D341Med (cell line): Measurements from ENCODE around the gene FKRP.
"Not testable (repeated sequence)": the region's sequence is repeated elsewhere in the genome, so short reads cannot be mapped to it uniquely, and the experiment has no call there.

Source experiments
- DNase-seq: peaks from one replicate; pipeline ENCODE4 v3.0.0; 2012; ENCODE audit warnings: low spot score

Gene FKRP

DNA sequence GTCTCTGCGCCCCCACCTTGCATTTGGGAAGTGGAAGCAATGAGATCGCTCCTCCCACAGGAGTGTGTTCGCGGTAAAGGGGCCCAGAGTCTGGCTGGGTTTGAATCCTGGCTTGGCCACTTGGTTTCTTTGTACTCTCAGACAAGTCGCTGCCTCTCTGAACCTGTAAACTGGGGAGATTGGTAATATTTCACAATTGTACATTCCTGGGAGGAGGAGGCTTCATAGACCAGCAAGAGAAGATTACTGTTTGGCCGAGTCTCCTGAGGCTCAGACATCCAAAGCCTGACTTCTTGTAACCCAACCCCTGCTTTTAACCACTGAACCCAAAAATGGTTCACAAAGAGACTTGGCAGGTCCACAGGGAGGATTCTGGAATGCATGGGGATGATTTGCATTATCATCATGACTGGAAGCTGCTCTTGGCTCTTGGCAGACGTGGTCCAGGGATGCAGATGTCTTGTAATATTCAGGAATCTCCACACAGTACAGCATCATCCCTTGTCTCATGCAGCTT is 14.0 kb downstream of the FKRP start:
- DNase-seq: peak; percentile 12

DNA sequence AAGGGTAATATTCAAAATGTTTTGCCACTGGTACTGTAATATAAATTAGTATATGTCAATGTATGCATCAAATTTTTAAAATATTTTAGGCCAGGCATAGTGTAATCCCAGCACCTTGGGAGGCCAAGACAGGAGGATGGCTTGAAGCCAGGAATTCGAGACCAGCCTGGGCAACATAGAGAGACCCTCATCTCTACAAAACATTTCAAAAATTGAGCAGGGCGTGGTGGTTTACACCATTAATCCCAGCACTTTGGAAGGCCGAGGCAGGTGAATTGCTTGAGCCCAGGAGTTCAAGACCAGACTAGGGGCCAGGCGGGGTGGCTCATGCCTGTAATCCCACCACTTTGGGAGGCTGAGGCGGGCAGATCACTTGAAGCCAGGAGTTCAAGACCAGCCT is 14.5 kb downstream of the FKRP start:
- DNase-seq: no peak

DNA sequence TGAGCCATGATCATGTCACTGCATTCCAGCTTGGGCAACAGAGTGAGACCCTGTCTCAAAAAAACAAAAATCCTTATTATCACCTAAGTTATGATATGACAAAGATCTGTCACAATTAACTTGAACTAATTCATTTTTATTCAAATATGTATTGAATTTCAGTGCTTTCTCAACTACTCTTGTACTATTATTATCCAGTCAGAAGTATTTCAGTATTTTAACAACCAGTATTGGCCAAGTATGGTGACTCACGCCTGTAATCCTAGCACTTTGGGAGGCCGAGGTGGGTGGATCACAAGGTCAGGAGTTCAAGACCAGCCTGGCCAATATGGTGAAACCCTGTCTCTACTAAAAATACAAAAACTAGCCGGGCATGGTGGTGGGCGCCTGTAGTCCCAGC is 15.0 kb downstream of the FKRP start:
- DNase-seq: not testable (repeated sequence)

DNA sequence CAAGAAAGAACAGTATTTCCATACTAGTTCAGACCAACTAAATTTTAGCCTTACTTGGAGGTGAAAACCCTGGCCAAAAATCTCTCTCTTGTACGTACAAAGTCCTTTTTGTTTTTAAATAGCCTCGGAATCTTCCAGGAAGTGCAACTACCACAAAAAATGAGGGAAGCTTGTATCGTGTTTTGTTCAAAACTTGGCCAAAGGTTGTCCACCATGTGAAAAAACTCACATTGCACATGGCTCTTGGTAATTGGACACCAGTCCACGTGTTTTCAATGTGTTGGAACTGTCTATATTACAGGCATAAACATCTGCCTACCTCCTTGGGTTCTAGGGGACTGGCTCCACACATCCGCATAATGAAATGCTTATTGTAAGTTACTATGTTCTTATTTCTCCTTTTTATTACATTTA is 15.6 kb downstream of the FKRP start:
- DNase-seq: no peak

DNA sequence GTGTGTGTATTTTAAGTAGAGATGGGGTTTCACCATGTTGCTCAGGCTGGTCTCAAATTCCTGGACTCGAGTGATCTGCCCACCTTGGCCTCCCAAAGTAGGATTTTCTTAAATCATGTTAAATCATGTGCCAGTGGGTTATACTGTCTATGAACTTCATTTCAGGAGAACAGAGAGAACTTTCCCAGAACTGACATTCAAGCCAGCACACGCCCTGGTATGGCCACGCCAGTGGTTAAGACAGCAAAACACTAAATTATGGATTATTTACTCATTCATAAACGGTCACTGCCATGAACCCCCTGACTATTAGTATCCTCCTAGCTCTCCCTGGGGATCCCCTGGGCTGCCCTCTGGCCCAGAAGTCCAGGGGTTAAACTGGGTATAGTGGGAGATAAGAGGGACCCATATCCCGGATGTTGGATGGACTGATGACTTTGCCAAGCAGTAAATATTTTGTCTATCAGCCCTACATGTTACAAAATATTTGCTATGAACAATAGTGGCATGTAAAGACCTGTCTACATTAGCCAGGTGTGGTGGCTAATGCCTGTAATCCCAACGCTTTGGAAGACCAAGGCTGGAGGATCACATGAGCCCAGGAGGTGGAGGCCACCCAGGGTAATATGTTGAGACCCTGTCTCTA is 16.5 kb downstream of the FKRP start:
- no peak for DNase-seq

DNA sequence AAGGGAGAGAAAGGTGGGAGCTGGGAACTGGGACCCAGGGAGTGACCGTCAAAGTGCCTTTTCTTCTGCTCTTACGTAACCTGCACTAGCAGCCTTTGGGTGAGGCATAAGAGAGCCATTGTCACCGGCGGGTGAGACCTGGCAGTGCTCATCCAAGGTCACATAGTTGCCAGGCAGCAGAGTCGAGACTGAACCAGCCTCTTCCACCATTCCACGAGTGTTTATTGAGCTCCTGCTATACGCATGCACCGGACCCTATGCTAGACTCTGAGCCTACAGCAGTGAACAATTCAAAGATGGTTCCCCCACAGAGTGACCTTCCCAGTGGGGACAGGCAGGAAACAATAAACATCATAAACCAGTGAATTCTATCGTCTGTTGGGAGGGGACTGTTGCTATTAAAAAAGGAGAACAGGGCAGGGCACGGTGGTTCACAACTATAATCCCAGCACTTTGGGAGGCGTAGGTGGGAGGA is 19.0 kb downstream of the FKRP start:
- peak; percentile 11 for DNase-seq

DNA sequence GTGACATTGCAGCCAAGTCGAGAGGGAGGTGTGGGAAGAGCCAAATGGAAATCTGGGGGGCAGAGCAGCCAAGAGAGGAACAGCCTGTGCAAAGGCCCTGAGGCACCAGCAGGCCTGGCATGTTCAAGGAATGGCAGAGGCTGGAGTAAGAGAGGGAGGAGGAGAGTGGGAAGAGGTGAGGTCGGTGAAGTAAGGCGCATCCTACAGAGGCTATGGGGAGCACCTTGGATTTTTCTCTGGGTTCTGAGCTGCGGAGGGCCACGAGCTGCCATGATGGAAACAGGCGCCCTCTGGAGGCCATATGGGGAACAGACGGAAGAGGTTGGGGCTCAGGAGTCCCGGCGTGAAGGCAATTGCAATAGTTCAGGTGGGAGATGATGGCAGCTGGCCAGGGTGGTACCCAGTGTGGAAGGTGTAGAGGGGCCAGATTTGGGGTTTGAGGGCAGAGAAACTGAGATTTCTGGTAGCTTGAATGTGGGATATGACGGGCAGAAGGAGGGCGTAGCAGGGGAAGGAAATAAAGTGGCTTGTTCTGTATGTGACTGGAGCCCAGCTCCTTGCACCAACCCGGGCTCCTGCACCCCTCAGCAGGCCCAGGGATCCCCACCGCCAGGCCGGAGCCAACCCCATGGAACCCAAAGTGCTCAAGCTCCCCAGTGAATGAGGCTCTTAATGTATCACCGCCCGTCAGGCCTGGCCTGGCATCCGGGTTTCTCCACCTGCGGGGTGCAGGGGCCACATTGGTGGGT is 20.9 kb downstream of the FKRP start:
- DNase-seq: peak; percentile 77

DNA sequence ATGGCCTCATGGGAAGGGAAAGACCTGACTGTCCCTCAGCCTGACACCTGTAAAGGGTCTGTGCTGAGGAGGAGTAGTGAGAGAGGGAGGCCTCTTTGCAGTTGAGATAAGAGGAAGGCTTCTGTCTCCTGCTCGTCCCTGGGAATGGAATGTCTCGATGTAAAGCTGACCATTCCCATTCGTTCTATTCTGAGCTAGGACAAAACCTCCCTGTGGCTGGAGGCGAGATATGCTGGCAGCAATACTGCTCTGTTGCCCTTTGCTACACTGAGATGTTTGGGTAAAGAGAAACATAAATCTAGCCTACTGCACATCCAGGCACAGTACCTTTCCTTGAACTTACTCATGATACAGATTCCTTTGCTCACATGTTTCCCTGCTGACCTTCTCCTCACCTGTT is 22.9 kb downstream of the FKRP start:
- not testable (repeated sequence) for DNase-seq

DNA sequence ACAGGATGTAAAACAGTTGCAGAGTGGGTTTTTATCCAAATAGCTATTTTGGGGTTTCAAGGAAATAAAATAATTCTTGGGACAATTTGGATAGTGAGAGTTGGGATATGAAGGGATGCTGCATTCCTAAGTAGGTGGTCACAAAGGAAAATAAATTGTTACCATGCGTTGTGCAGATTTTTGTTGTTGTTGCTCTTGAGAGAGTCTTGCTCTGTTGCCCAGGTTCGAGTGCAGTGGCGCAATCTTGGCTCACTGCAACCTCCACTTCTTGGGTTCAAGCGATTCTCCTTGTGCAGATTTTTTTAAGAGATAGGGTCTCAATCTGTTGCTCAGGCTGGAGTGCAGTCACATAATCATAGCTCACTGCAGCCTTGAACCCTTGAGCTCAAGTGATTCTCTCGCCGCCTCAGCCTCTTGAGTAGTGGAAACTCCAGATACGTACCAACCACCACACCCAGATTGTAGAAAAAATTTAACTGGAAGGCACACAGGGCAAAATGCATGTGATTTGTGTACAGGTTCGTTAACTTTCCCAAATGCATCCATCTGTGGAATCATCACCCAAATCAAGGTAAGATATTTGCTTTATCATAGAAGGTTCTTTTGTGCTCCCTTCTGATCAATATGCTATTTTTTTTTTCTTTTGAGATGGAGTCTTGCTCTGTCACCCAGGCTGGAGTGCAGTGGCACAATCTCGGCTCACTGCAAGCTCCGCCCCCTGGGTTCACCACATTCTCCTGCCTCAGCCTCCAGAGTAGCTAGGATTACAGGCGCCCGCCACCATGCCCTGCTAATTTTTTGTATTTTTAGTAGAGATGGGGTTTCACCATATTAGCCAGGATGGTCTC is 26.5 kb downstream of the FKRP start:
- no peak for DNase-seq

DNA sequence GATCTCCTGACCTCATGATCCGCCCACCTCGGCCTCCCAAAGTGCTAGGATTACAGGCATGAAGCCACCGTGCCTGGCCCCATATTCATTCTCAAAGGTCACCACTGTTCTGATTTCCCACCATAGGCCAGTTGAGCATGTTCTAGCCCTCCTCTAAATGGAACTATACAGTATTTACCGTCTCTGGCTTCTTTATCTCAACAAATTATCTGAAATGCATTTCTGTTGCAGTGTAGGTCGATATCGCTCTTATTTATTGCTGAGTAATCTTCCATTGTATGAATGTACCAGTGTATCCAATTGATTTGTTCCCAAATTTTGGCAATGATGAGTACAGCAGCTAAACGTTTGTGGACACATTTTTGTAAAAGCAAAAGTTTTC is 27.2 kb downstream of the FKRP start:
- DNase-seq: no peak

DNA sequence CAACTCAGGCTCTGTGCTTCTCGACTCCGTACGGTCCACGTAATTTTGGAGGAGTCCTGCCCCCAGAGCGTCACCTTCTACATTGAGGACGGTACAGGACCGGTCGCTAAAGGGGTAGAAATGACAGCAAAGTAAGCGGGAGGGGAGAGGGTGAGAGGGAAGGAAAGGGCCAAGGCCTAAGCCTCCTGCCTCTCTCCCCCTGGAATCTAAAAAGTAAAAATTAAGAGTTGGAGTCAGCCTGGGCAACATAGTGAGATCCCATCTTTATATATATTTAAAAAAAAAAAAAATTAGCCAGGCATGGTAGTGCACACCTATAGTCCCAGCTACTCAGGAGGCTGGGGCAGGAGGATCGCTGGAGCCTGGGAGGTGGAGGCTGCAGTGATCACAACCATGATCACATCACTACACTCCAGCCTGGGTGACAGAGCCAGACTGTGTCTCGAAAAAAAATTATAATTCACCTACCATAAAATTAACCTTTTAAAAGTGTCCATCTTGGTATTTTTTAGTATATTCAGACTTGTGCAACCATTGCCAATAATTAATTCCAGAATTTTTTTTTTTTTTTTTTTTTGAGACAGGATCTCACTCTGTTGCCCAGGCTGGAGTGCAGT is 29.9 kb downstream of the FKRP start:
- DNase-seq: no peak

DNA sequence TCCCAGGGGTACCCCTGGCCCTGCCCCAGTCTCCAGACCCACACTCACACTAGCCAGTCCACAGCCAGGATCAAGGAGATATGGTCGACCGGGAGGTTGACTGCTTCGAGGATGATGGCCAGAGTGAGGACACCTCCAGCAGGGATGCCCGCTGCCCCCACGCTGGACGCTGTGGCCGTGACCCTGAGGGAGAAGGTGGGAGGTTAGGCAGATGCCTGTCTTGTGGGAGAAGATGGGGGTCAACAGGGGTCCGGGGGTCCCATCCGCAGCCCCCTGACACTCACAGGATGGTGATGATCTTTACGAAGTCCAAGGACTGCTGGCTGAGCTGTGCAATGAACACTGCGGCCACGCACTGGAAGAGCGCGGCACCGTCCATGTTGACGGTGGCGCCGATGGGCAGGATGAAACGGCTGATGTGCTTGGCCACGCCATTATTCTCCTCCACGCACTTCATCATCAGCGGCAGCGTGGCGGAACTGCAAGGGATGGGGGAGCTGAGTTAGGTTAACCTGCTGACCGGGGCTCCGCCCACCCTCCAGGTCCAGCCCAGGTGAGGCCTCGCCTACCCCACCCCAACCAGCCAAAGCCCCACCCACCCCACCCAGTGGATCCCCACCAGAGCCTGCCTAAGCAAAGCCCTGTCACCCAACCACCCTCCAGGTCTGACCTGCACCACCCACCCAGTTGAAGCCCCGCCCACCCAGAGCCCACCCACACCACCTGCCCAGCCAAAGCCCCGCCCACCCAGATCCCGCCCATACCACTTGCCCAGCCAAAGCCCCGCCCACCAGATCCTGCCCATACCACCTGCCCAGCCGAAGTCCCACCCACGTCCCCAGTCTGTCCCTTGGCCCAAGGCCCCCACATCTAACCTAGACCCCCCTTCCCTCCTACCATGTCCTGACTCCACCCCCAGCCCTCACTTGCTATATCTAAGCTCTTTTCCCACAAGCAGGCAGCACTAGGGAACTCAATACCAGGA is 31.4 kb downstream of the FKRP start:
- peak; percentile 63 for DNase-seq

DNA sequence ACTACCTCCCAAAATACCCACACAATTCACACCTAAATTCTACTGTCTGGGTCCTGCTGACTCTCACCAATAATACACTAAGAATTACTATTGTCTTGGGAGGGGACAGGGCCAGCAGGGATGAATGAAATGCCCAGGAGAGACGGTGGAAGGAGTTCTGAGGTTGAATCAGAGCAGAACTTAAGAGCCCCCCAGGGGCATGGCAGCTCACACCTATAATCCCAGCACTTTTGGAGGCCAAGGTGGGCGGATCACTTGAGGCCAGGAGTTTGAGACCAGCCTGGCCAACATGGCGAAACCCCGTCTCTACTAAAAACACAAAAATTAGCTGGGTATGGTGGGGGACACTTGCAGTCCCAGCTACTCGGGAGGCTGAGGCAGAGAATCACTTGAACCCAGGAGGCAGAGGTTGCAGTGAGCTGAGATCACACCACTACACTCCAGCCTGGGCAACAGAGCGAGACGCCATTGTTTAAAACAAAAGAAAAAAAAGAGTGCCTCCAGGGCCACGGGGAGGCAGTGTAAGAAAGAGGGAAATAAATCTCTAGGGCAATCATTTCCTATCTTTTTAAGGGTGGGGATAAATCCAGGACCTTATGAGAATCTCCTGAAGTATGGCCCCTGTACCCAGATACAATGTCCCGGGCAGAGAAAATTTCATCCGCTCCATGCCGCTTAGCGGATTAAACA is 32.2 kb downstream of the FKRP start:
- DNase-seq: not testable (repeated sequence)

DNA sequence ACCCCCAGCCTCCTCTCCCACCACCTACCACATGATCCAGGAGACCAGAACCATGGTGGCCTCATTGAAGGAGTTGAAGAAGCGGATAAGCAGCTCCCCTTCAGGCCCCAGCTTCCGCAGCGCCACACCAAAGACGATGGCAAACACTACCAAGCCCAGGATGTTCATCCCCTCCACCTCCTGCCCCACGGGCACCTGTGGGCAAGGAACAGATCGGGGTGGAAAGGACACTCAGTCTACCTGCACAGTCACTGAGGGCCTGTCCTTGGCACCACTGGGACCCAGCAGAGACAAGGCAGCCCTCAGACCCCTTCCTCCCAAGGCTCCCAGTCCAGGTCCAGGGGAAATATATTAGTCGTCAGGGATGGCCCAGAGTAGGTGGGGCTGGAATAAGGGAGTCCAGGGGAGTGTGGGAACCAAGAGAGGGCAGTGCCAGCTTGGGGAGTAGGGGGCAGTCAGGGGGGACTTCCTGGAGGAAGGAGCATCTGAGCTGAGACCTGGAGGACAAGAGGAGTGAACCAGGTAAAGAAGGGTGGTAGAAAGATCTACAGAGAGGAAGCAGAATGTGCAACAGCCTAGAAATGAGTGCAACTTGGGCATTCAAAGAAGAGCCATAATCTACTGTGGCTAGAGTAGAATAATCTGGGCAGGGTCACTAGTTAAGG is 36.6 kb downstream of the FKRP start:
- DNase-seq: no peak

DNA sequence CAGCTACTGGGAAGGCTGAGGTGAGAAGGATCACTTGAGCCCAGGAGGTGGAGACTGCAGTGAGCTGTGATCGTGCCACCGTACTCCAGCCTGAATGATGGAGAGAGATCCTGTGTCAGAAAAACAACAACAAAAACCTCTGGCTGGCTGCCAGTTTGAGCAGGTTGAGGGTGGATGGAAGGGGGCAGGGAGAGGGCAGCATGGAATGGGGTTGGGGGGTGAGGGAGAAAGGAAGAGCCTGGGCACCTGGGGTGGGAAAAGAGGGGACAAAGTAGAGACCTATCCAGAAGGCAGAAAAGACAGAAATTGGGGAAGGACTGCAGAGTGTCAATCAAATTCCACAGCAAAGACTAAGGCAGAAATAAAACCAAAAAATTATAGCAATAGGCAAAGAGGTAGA is 37.8 kb downstream of the FKRP start:
- DNase-seq: no peak

DNA sequence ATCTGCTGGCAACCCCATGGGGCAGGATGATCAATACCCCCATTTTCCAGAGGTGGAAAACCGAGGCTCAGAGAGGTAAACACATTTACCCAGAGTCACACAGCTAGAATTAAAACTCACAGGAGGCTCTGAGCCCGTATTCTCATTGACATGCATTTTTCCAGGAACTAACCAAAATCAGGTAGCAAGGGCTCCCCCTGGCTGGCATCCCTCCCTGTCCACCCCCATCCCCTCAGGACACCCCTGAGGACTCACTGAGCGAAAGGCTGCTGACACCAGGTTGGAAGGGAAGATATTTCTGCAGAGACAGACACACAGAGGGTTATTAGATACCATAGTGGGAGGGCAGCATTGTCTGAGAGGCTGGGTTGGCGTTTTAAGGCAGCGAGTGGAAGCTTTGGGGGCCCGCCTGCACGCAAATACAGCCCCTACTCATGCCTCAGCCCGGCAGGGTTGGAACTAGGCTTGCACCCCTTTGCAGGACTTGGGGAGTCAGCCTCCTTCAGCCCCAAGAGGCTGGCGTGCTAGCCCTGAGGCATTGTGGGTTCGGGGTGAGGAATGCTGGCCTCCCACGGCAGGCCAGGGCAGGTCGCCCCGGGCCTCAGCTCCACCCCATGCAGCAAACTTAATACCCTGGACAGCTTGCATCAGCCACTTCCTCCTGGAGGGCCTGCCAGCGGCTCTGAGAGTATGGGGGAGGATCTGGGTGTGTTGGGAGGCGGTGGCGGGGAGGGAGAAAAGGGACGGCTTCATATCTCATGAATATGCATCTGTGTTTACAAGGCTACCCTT is 38.6 kb downstream of the FKRP start:
- DNase-seq: peak; percentile 83

DNA sequence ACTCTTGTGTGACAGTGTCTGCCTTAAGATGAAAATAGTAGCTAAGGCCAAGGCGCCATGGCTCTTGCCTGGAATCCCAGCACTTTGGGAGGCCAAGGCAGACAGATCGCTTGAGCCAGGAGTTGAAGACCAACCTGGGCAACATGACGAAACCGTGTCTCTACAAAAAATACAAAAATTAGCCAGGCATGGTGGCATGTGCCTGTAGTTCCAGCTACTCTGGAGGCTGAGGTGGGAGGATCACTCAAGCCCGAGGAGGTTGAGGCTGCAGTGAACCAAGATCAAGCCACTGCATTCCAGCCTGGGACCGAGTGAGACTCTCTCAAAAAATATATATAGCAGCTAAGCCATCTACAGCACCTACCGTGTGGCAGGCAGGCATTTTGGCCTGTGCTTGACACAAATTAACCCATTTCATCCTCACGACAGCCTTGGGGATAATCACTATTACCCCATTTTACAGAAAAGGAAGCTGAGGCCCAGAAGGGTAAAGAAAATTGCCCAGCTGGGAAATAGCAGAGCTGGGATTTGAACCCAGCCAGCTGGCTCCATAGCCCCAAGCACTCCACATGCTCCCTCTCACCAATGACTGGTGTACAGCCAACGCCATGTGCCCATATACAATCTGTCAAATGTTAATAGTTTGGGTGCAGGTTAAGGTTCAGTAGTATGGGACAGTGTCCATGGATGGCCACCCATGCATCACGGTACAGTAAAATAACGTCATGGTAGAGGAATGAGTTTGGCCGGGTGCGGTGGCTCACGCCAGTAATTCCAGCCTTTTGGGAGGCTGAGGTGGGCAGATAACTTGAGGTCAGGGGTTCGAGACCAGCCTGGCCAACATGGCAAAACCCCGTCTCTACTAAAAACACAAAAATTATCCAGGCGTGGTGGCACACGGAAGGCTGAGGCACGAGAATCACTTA is 39.5 kb downstream of the FKRP start:
- DNase-seq: no peak

DNA sequence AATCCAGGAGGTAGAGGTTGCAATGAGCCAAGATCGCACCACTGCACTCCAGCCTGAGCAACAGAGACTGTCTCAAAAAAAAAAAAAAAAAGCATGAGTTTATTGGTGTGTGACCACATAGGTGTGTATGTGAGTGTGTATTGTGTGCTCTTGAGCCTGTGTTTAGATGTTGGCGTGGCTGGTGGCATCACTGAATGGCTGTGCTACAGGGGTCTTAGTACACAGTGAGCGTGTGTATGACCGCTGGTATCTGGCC is 40.1 kb downstream of the FKRP start:
- no peak for DNase-seq
